ENCODE results near the gene ARHGAP6. TPM values are rescaled to one million over a fixed set of nuclear protein-coding genes. Genes with fewer than 3 reads are reported as not detected.

The ARHGAP6 gene
- total RNA-seq, 1 experiment from 2014 or later, result 0.10 TPM

- TF ChIP-seq POLR2AphosphoS5 (IDR thresholded peaks at IDR 0.05; ENCODE audit: low read depth, low read length) (no peak), SRF (IDR thresholded peaks at IDR 0.05; ENCODE audit: low read depth) (no peak)
Measured at GRCh38 chrX:11285651-11286050, 380.1 kb downstream of the ARHGAP6 start (continued).

DNA sequence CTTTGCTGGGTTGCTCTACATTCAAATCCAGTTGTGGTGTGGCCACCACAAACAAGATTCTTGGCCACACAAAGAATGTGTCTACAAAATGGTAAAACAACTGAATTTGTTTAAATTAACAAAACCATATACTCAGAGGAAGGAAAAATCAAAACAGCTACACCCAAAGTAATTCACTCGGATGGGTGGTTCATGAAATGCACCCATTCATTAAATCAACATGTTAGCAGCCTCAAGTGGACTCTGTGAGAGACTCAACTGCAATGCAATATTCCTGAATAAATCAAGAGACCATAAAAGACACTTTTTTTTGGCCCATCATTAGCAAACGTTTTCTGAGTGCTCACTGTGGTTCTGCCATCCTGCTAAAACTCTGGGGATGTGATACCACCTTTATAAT, 383.7 kb downstream of the ARHGAP6 start:
- Histone ChIP-seq H2AFZ (ENCODE audit: low read depth, low read length, poor library complexity, severe bottlenecking) (no peak overlapping the region), H3K27me3 (ENCODE audit: insufficient read depth, low read length) (no peaks in the 10 kb centered on the region), H3K79me2 (ENCODE audit: insufficient read depth, low read length) (no peaks in the 10 kb centered on the region), H3K9ac (ENCODE audit: low read length) (no peak overlapping the region), H3K4me3 (replicated peaks in 1 of 2; ENCODE audit: low read depth in 1 of 2, low read length in 2 of 2) (no peak overlapping the region), H3K4me2 (ENCODE audit: low read length) (no peak overlapping the region), H3K4me1 (ENCODE audit: control insufficient read depth in 1 of 2, insufficient read depth in 2 of 2, low read length in 2 of 2) (no peaks in the 10 kb centered on the region), H3K27ac (ENCODE audit: low read depth, low read length) (no peak overlapping the region), H3K36me3 (ENCODE audit: control insufficient read depth in 1 of 2, insufficient read depth in 2 of 2, low read length in 2 of 2) (no peaks in the 10 kb centered on the region), H3K9me2 (ENCODE audit: insufficient read depth) (no peaks in the 10 kb centered on the region), H4K20me1 (ENCODE audit: insufficient read depth) (no peaks in the 10 kb centered on the region), H3K9me3 (ENCODE audit: control insufficient read depth in 1 of 2, insufficient read depth in 1 of 2, low read depth in 1 of 2, low read length in 2 of 2) (no peaks in the 10 kb centered on the region)
- POLR2A ChIA-PET, result no interaction called here
- TF ChIP-seq MAX (IDR thresholded peaks at IDR 0.05), result no peak
- TF ChIP-seq, protein P1, sequence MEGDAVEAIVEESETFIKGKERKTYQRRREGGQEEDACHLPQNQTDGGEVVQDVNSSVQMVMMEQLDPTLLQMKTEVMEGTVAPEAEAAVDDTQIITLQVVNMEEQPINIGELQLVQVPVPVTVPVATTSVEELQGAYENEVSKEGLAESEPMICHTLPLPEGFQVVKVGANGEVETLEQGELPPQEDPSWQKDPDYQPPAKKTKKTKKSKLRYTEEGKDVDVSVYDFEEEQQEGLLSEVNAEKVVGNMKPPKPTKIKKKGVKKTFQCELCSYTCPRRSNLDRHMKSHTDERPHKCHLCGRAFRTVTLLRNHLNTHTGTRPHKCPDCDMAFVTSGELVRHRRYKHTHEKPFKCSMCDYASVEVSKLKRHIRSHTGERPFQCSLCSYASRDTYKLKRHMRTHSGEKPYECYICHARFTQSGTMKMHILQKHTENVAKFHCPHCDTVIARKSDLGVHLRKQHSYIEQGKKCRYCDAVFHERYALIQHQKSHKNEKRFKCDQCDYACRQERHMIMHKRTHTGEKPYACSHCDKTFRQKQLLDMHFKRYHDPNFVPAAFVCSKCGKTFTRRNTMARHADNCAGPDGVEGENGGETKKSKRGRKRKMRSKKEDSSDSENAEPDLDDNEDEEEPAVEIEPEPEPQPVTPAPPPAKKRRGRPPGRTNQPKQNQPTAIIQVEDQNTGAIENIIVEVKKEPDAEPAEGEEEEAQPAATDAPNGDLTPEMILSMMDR (IDR thresholded peaks at IDR 0.05 in 2 of 3, conservative IDR thresholded peaks at IDR 0.05 in 1 of 3; ENCODE audit: borderline replicate concordance in 1 of 3, insufficient read depth in 1 of 3, low read depth in 2 of 3, low read length in 2 of 3), result no peak
- no peak for TF ChIP-seq ELF1 (IDR thresholded peaks at IDR 0.05; ENCODE audit: borderline replicate concordance, low read depth)
- no peak for TF ChIP-seq EGR1 (IDR thresholded peaks at IDR 0.05; ENCODE audit: low read depth)
- no peak for TF ChIP-seq YY1 (IDR thresholded peaks at IDR 0.05; ENCODE audit: extremely low read depth, insufficient replicate concordance, low read depth, low read length)
- TF ChIP-seq POLR2A (IDR thresholded peaks at IDR 0.05; ENCODE audit: borderline replicate concordance, extremely low read depth, insufficient read depth, insufficient read length), result no peak
- TF ChIP-seq JUND (IDR thresholded peaks at IDR 0.05), result no peak
- TF ChIP-seq, protein P2, sequence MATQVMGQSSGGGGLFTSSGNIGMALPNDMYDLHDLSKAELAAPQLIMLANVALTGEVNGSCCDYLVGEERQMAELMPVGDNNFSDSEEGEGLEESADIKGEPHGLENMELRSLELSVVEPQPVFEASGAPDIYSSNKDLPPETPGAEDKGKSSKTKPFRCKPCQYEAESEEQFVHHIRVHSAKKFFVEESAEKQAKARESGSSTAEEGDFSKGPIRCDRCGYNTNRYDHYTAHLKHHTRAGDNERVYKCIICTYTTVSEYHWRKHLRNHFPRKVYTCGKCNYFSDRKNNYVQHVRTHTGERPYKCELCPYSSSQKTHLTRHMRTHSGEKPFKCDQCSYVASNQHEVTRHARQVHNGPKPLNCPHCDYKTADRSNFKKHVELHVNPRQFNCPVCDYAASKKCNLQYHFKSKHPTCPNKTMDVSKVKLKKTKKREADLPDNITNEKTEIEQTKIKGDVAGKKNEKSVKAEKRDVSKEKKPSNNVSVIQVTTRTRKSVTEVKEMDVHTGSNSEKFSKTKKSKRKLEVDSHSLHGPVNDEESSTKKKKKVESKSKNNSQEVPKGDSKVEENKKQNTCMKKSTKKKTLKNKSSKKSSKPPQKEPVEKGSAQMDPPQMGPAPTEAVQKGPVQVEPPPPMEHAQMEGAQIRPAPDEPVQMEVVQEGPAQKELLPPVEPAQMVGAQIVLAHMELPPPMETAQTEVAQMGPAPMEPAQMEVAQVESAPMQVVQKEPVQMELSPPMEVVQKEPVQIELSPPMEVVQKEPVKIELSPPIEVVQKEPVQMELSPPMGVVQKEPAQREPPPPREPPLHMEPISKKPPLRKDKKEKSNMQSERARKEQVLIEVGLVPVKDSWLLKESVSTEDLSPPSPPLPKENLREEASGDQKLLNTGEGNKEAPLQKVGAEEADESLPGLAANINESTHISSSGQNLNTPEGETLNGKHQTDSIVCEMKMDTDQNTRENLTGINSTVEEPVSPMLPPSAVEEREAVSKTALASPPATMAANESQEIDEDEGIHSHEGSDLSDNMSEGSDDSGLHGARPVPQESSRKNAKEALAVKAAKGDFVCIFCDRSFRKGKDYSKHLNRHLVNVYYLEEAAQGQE (IDR thresholded peaks at IDR 0.05; ENCODE audit: low read depth), result no peak
- no peak for TF ChIP-seq RAD21 (IDR thresholded peaks at IDR 0.05; ENCODE audit: low read depth)
- intact Hi-C loops (cut with micrococcal nuclease), result no loop called here
- no TSS peak for BruUV-seq (replicated peaks)
- DNase-seq (ENCODE audit: low read depth, low spot score) (no peak), ATAC-seq (no peak)
- CTCF ChIA-PET, result no interaction called here
- RAD21 ChIA-PET (ENCODE audit: low non-redundant PET in 1 of 2, low total read pairs in 2 of 2, uncharacterized antibody in 2 of 2, unreplicated experiment in 2 of 2), result no interaction called here

Data from HCT116 (cell line).